Central memory CD4-positive, alpha-beta T cell (primary cell): ENCODE data around the gene XPO4.
"Not testable (repeated sequence)": the region's sequence is repeated elsewhere in the genome, so short reads cannot be mapped to it uniquely, and the experiment has no call there.

ENCODE experiments used
- DNase-seq: peaks from one replicate; pipeline ENCODE4 v3.0.0; 2022
- total RNA-seq, 3 experiments: gene quantifications; one replicate each; lab custom pipeline; 2026; lab: John Stamatoyannopoulos, UW

The XPO4 gene
- total RNA-seq = 90.7 to 179 (median 114) reads per million in 3 experiments

GRCh38 chr13:20902438-20903163, at the start of gene XPO4:
Gene XPO4, minus strand, starts transcription at chr13:20902746. Its CDS starts 8 bp downstream, at chr13:20902738.
- DNase-seq = peak; percentile 78

GRCh38 chr13:20948001-20948400, 45.5 kb upstream of the XPO4 start:
- not testable (repeated sequence) for DNase-seq

- DNase-seq = no peak
These were observed 43.4 kb upstream of the XPO4 start for GRCh38 chr13:20945952-20946383.

GRCh38 chr13:20942938-20943559, 40.5 kb upstream of the XPO4 start:
- no peak for DNase-seq

- not testable (repeated sequence) for DNase-seq
These were observed 38.0 kb upstream of the XPO4 start for GRCh38 chr13:20940511-20940910.

GRCh38 chr13:20940083-20940482, 37.5 kb upstream of the XPO4 start:
- no peak for DNase-seq

- no peak for DNase-seq
These were observed 37.1 kb upstream of the XPO4 start for GRCh38 chr13:20939662-20940061.

GRCh38 chr13:20938302-20938701, 35.8 kb upstream of the XPO4 start:
- DNase-seq = no peak

- no peak for DNase-seq
These were observed 25.2 kb upstream of the XPO4 start for GRCh38 chr13:20927596-20928257.

GRCh38 chr13:20925395-20925790, 22.8 kb upstream of the XPO4 start:
- not testable (repeated sequence) for DNase-seq

- DNase-seq = peak; percentile 49
These were observed 22.3 kb upstream of the XPO4 start for GRCh38 chr13:20924758-20925394.

GRCh38 chr13:20923272-20923671, 20.7 kb upstream of the XPO4 start:
- no peak for DNase-seq

- no peak for DNase-seq
These were observed 19.0 kb upstream of the XPO4 start for GRCh38 chr13:20921572-20921971.

- DNase-seq = not testable (repeated sequence)
These were observed 13.1 kb upstream of the XPO4 start for GRCh38 chr13:20915676-20916075.

GRCh38 chr13:20911037-20911436, 8.5 kb upstream of the XPO4 start:
- no peak for DNase-seq

GRCh38 chr13:20908714-20909497, 6.4 kb upstream of the XPO4 start:
- no peak for DNase-seq

- no peak for DNase-seq
These were observed 2.4 kb upstream of the XPO4 start for GRCh38 chr13:20904908-20905307.

- DNase-seq = no peak
These were observed 574 bp upstream of the XPO4 start for GRCh38 chr13:20903164-20903475.

GRCh38 chr13:20901668-20902437, 693 bp downstream of the XPO4 start:
- DNase-seq = peak; percentile 14

- no peak for DNase-seq
These were observed 8.3 kb downstream of the XPO4 start for GRCh38 chr13:20894245-20894644.

- DNase-seq = peak; percentile 26
These were observed 10.8 kb downstream of the XPO4 start for GRCh38 chr13:20891768-20892167.

- DNase-seq = no peak
These were observed 11.5 kb downstream of the XPO4 start for GRCh38 chr13:20891034-20891433.
